GM23248 (cell line): ENCODE measurements around the gene ZG16B.

ENCODE experiments used
- EZH2 ChIP-seq: fragments of 200-600 bp; sonication (generic); IDR thresholded peaks from 2 replicates; pipeline ENCODE4 v1.6.1; 2018; ENCODE audit warnings: antibody characterized with exemption, mild to moderate bottlenecking; ENCODE audit not compliant: insufficient read depth, poor library complexity, severe bottlenecking
- EZH2phosphoT487 ChIP-seq: fragments of 200-600 bp; sonication (generic); IDR thresholded peaks from 2 replicates; pipeline ENCODE4 v1.6.1; 2018; ENCODE audit warnings: antibody characterized with exemption, moderate library complexity, mild to moderate bottlenecking, low read depth; ENCODE audit not compliant: insufficient read depth

GRCh38 chr16:2874032-2874911 lies 44.2 kb downstream of the ZG16B start:
- TF ChIP-seq EZH2phosphoT487 (no peak), EZH2 (no peak)
